DMS153 treated with DMSO at 0.1 percent for 48 hours (cell line): ENCODE results near the gene SCO2.
A peak's percentile ranks its signal among the peaks of the same experiment; 100 is the strongest.
"Not testable (repeated sequence)": the region's sequence is repeated elsewhere in the genome, so short reads cannot be mapped to it uniquely, and the experiment has no call there.

Source experiments
- DNase-seq: peaks from one replicate; lab custom pipeline; 2025; ENCODE audit not compliant: unreplicated experiment; lab: John Stamatoyannopoulos, UW

Gene SCO2

DNA sequence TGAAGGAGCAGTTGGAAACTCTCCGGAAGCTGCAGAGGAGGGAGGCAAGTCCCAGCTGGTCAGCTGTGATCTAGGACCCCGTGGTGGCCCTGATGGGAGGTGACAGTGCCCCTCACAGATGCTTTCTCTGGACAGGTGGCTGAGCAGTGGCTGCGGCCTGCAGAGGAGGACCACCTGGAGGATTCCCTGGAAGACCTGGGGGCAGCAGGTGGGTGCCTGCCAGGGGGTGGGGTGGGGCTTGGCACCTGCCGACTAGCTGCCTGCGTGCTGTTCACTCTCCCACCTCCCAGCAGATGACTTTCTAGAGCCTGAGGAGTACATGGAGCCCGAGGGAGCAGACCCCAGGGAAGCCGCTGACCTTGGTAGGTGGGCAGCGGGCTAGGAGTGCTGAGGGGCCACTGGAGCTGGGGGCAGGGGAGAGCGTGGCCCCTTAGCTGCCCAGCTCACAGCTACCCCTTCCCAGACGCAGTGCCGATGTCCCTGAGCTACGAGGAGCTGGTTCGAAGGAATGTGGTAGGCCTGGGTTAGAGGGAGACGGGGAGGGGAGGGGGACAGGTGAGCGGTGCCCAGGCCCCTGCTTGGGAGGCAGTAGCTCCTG lies 3.1 kb downstream of the SCO2 start:
- no peak for DNase-seq

DNA sequence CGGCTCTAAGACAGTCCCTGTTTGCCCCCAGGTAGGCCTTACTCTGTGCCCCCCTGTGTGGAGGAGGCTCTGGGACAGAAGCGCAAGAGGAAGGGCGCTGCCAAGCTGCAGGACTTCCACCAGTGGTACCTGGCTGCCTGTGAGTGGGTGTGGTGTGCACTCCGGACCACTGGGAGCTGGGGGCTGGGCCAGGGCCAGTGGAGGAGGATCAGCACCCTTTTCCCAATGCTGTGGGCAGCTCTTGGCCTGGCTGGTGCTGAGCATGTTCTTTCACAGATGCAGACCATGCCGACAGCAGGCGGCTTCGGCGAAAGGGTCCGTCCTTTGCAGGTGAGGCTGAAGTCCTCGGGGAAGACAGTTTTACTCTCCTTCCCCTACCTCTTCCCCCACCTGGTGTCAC lies 3.7 kb downstream of the SCO2 start:
- DNase-seq: no peak

DNA sequence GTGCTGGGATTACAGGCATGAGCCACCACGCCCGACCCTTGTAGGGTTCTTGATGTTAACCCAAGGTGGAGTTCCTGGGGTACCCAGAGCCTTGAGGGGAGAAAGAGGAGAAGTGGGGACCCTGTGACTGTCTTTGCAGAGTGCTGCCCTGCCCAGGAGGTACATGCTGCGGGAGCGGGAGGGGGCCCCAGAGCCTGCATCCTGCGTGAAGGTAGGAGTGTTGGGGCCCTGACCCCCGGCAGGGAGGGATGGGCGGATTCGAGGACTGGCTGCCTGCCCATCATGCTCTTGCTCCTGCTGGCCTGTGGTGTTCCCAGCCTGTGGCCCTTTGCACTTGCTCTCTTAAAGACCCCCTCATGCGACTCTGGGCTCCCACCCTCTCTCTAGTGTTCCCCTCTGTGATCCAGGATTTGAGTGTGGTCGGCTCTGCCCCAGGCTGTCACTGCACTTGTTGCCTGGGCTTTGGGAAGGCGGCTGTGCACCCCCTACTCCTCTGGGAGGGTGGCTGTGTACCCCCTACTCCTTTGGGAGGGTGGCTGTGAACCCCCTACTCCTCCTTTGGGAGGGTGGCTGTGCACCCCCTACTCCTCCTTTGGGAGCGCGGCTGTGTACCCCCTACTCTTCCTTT lies 4.5 kb downstream of the SCO2 start:
- no peak for DNase-seq

DNA sequence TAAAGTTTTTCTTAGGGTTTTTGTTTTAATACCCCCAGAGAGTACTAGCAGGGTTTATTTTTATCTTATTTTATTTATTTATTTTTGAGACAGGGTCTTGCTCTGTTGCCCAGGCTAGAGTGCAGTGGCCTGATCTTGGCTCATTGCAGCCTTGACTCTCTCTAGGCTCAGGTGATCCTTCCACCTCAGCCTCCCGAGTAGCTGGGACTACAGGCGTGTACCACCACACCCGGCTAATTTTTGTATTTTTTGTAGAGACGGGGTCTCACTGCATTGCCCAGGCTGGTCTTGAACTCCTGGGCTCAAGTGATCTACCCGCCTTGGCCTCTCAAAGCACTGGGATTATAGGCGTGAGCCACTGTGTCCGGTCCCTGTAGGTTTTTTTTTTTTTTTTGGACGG lies 5.2 kb downstream of the SCO2 start:
- DNase-seq: not testable (repeated sequence)

DNA sequence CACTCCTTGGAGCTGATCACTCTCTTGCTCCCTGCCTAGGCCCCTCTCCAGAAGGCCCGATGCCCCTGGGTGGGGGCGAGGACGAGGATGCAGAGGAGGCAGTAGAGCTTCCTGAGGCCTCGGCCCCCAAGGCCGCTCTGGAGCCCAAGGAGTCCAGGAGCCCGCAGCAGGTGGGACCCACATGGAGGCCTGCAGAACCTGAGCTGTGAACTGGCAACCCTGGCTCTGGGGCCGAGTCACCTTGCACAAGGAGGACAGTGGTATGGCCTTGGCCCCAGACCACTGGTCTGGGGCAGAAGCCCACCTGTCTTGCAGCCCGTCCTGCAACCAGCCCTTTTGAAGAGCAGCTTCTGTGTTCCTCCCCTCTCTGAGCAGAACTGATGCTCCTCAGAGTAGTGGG lies 6.2 kb downstream of the SCO2 start:
- DNase-seq: no peak

DNA sequence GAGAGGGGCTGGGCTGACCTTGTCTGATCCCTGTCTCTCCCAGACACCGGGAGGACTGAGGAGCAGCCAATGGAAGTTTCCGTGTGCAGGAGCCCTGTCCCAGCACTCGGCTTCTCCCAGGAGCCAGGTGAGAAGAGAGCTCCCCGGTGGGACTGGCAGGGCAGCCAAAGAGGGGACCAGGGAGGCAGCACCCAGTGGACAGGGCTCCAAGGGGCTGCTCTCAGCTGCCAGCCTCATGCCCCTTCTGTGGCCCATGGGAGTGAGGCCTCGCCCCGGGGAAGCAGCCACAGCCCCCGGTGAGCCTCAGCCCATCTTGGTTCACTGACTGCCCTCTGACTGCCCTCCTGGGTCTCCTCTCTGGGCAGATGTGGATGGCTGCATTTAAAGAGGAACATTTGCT lies 6.8 kb downstream of the SCO2 start:
- no peak for DNase-seq

DNA sequence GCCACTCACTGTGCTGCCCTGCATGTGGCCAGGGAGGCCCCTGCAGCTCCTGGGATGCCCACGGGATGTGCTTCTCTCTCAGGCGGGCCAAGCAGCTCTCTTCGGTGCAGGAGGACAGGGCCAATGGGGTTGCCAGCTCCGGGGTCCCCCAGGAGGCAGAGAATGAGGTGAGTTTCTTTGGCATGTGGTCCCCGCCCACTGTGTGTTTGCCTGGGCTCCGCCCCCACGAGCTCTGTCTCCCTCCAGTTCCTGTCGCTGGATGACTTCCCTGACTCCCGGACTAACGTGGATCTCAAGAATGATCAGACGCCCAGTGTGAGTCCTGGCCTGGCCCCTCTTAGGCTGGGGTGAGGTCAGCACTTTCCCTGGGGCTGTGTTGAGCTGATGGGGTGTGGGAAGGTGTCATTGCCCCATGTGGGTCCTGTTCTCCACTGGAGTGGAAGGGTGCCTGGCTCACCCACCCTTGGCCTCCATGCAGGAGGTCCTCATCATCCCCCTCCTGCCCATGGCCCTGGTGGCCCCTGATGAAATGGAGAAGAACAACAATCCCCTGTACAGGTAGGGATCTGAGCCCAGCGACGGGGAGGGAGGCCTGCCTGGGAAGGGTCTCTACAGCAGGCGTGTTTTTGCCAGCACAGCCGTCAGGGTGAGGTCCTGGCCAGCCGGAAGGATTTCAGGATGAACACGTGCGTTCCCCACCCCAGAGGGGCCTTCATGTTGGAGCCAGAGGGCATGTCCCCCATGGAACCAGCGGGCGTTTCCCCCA lies 7.7 kb downstream of the SCO2 start:
- DNase-seq: no peak

DNA sequence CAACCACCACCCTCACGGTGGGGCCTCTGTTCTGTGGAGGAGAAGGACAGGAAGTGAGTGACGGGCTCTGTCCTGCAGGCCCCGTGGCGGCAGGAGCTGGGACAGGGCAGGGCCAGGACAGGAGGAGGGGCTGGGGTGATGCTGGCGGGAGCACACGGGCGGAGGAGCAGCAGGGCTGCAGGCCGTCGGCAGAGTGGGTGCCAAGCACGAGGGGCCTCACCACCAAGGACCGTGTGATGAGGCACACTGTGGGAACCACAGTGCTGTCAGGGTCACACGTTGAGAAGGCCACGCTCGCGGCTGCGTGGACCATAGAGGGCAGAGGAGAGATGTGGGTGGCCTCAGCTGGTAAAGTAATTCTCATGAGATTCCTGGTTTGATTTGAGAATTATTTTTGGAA lies 8.5 kb downstream of the SCO2 start:
- no peak for DNase-seq

DNA sequence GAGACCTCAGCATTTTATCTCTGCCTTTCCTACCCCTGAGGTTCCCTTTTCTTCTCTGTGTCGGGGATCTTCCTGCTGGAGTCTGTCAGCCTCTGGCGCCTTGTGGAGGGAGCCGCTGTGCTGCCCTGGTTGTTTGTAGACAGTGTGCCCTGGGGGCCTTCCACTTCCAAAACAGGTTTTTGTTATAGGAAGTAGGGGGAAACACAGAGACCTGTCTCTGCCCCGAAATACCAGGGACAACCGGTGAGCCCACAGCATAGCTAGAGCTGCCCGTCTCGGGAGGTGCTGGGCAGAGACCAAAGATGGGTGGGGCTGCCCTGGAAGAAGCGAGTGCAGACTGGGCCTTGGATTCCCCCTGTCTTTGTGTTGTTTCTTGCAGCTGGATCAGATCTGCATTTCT lies 9.3 kb downstream of the SCO2 start:
- DNase-seq: no peak

DNA sequence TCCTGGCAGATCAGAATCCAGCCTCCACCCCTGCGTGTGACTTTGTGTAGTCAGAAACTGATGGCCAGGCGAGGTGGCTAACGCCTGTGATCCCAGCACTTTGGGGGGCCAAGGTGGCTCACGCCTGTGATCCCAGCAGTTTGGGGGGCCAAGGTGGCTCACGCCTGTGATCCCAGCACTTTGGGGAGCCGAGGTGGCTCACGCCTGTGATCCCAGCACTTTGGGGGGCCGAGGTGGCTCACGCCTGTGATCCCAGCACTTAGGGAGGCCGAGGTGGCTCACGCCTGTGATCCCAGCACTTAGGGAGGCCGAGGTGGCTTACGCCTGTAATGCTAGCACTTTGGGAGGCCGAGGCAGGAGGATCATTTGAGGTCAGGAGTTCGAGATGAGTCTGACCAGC lies 12.2 kb downstream of the SCO2 start:
- DNase-seq: no peak

DNA sequence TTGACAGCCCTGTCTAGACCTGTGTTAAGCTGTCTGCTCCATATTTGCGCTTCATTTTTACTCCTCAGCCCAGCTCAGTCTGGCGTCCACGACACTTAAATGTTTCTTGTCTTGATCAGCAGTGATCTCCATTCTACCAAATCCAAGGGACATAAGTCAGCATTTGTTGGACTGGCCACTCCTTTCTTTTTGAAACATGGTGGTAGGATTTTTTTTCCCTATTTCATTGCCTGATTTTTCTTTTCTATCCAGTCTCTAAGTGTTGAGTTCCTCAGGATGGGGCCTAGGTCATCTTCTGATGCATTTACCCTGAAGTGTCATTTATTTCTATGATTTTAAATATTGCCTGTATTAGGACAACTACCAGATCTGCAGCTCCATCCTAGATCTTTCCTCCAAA lies 16.5 kb downstream of the SCO2 start:
- no peak for DNase-seq

DNA sequence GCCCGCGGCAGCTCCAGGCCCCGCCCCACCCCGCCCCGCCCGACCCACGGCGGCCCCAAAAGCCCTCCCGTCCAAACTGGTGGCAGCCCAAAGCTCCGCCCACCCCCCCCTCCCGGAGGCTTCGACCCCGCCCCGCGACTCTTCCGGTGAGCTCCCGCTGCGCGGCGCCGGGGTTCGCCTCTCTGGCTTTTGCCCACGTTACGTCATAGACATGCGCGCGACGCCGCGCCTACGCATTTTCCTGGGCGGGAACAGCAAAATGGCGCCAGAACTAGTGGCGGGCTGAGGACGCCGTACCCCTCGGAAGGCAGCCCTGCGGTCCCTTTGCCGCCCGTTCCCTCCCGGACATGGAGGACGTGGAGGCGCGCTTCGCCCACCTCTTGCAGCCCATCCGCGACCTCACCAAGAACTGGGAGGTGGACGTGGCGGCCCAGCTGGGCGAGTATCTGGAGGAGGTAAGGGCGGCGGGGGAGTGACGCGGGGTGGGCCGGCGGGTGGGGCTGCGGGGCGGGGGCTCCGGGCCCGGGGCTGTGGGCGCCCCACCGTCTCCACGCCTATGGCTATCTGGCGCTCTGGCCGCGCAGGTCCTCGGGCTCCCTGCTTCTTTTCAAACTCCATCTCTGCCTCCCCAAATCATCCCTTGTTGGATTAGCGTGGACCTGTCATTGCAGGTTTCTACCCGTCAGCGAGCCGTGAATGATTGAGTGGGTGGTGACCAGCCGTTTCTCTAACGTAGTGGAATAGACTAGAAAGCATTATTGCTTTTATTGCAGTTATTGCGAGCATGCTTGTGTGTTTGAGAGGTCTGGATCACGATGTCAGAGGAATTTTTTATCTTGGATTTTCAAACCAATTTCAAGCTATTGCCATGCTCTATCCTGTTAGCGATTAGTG lies 17.2 kb downstream of the SCO2 start, which contains the start of gene NCAPH2:
TSS of gene NCAPH2 (plus strand) at position 234 of the 894 bp plus-strand sequence. CDS start at position 348, 114 bp downstream.
- peak; percentile 88 for DNase-seq

DNA sequence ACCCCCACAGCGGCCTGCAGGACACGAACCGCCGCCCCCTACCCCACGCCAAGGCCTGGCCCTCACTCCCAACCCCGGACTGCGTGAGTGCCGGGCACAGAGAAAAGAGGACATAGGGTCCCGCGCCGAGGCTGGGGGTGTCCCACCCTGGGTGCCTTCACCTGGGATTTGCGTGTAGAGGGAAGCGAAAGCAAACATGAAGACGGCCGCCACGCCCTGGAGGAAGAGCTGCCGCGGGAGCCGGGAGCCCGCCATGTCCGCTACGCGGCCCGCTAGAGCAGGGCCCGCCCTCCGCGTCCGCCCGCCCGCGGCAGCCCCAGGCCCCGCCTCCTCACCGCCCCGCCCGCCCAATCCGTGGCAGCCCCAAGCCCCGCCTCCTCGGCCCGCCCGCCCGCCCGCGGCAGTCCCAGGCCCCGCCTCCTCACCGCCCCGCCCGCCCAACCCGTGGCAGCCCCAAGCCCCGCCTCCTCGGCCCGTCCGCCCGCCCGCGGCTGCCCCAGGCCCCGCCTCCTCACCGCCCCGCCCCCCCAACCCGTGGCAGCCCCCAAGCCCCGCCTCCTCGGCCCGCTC lies 17.9 kb downstream of the SCO2 start, which contains the start of gene LMF2:
TSS of gene LMF2 (minus strand) at position 282 of the 570 bp plus-strand sequence. CDS start at position 255, 27 bp downstream.
- DNase-seq: peak; percentile 88

DNA sequence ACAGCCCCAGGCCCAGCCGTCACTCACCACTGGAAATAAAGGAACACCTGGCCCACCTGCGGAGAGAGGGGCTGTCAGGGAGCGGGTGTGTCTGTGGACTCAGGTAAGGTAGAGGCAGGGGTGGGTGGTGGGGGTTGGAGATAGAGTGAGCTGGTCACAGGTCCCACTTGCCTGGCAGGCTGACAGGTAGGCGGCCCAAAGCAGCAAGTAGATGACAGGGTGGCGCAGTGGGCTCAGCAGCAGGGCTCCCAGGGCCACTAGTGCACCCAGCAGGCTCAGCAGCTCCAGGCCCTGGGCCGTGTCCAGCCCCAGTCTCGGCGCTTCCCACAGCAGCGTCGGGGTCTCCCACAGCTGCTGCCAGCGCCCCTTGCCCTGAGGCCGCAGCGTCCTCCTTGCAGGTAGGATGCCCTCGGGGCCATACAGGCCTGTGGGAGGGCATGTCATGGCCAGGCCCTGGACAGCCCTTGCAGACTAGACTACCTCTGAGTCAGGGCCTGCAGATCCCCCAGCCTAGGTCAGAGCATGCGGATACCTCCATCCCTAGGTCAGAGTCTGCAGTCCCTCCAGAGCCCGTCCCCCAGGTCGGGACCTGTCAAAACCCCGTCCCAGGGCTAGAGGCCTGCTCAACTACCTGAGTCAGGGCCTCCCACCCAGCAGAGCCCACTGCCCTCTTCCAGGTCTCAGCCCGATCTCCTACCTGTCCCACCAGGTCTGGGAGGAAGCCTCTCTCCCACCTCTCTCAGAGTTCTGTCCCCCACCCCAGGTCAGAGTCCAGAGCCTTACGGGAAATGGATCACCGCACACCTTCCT lies 18.6 kb downstream of the SCO2 start:
- no peak for DNase-seq

DNA sequence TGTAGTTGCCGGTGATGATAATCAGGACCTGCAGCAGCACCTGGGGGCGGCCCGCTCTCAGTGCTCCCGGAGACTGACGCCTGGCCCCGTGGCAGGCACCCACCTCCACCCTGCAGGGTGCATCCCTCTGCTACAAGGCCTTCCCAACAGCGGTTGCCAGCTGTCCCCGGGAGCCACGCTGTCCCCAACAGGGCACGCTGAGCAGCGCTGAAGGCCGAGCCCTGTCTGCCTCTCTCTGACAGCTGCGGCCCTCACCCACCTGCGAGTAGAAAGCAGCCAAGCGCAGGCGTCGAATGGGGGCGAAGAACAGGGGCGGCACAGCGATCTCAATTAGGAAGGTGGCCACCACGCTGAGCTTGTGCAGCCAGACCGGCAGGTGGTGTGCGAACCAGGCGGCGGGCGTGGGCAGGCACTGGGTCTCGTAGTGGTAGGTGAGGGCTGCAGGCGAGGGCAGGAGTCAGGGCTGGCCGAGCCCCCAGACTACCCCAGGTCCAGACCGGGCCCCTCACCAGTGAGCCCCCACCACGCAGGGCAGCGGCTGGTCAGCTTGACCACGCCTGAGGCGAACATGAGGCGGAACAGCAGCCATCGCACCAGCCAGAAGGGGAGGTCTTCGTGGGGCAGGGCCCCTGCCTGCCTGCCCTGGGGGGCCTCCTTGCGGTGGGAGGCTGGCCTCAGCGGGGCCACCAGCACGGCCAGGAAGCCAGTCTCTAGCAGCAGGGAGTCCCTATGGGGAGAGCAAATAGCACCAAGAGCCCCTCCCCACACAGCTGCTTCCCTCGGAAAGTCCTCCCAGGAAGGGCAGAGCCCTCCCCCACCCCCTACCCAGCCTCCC lies 19.4 kb downstream of the SCO2 start:
- no peak for DNase-seq

DNA sequence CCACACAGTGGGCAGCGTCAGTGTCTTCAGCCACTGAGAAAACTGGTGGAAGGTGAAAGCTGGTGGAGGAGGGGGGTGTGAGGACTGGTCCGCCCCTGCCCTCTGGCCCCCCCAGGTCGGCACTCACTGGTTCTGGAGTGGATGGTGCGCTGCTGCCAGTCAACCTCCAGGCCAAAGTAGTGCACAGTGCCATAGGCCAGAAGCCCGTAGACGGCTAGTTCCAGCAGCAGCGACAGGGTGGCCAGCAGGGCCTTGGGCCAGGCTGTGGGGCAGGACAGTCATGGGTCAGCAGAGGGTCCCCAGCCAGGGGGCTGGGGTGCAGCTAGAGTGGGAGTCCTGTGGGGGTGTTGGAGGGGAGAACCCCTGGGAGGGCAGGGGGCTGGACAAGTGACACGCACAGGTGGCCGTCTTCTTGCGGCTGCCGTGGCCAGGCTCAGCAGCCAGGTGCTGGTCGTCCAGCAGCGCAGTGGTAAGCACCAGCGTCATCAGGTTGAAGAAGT lies 20.1 kb downstream of the SCO2 start:
- no peak for DNase-seq

DNA sequence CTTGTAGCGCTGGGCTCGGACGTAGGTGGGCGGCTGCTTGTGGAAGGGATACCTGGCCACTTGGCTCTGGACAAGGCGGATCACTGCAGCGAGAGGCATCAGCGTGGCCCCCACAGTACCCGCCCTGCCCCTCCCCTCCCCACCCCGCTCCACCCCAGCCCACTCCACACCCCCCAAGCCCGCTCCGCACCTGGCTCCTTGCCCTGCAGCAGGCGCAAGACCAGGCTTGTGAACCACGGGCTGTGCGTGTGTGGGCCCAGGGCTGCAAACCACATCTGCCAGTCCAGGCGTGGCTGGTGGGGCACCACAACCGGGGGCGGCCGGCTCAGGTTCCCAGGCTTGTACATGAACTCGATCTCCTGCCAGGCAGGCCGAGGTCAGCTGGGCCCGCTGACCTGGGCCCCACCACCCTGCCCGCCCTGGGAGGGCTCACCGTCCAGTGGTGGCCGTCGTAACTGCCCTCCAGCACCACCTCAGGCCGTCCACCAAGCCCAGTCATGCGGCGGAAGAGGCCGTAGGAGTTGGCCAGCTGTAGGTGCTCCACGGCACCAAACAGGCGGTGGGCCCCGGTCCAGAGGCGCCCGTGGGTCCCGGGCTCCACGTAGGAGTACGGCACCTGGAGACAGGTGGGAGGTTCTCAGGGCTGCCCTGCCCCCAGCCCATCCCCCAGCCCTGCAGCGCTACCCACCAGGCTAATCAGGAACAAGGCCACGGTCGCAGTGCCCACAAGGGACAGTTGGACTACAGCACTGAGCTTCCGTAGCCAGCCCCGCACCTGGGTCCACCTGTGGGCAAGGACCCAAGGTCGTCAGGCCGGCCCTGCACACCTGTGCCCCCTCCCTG lies 20.8 kb downstream of the SCO2 start:
- no peak for DNase-seq
